HG02870 (cell line): ENCODE data around the gene FOXJ3.

Source experiments
- ATAC-seq: cut with Tn5 transposase; IDR thresholded peaks from one replicate; pipeline ENCODE4 v1.9.1; 2021; ENCODE audit warnings: mild to moderate bottlenecking, moderate library complexity; ENCODE audit not compliant: unreplicated experiment

The FOXJ3 gene

DNA sequence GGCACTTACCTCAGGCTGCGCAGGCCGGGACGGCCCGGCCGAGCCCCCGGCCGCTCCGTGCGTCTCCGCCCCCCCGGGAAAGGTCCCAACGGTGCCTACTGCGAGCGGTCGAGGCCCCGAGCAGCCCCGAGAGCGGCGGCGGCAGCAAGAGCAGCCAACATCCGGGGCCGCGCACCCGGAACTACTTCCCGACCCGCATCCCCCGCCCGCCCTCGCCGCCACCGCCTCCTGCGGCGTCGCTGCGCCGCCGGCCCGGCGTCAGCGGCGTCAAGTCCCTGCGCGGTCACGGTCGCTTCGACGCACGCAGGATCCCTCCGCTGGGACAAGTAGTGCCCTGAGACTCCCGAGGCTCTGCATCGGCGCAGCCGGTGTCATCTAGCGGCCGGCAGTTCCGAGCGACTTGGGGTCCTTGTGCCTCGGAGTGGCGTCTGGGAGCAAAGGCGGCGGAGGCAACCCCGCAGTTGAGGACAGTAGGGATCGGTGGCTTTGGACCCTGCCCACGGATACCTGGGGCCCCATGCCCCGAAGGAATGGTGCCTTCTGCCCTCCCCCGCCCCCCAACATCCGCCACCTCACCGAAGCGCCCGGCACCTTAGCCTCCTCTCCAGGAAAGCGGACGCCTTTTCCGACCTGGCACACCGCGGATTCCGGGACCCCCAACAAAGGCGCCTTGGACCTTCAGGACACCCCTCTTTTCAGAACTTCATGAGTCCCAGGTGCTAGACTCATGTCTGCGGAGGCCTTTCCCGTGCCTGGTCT lies at the start of gene FOXJ3:
Gene FOXJ3 (minus strand): TSS at position 186 of the 759 bp plus-strand sequence. CDS start 24,142 bp downstream, outside the sequence.
- peak; percentile 65 for ATAC-seq

- ATAC-seq = no peak
Observed at GRCh38 chr1:42381280-42381673, 46.2 kb upstream of the FOXJ3 start.

- ATAC-seq = peak; percentile 78
Observed at GRCh38 chr1:42380586-42381279, 45.7 kb upstream of the FOXJ3 start, which contains the start of gene RIMKLA. Gene RIMKLA (plus strand): TSS chr1:42380792. CDS start chr1:42380935, 143 bp downstream.

DNA sequence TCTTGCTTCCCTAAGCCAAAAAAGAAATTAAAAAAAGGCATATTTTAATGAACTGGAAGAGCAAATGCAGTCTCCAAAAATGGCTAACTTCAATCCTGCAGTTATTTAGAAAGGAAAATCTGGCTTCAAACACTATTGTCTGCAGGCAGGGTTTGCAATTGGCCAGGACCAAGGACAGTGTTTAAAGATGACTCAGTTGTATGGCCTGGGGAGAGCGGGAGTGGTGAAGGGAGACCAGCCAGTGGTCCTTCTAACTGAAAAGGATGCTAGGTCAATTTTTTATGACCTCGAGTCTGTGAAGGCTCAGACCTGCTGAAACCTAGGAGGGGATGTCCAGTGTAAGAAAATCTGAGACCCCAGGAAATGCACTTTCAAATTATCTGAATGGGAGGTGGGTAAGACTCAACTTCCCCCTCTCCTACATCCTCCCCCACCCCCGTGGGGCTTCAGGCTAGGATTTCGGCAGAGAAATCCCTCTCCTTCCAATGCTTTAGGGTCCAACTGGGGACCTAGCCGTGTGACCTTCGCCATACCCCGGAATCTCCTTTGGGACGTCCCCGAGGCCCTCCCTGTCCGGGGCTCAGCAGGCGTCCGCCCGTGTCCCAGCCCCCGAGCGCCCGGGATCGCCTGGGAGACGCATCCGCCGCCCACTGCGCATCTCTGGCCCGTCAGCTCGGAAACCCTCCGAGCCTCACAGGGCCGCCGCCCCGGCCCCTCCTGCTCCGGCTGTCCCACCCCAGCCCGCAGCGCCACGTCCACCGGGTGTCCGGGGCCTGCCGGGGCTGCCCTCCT lies 45.0 kb upstream of the FOXJ3 start:
- ATAC-seq = peak; percentile 45

GRCh38 chr1:42372796-42373195 lies 37.8 kb upstream of the FOXJ3 start:
- ATAC-seq = no peak

DNA sequence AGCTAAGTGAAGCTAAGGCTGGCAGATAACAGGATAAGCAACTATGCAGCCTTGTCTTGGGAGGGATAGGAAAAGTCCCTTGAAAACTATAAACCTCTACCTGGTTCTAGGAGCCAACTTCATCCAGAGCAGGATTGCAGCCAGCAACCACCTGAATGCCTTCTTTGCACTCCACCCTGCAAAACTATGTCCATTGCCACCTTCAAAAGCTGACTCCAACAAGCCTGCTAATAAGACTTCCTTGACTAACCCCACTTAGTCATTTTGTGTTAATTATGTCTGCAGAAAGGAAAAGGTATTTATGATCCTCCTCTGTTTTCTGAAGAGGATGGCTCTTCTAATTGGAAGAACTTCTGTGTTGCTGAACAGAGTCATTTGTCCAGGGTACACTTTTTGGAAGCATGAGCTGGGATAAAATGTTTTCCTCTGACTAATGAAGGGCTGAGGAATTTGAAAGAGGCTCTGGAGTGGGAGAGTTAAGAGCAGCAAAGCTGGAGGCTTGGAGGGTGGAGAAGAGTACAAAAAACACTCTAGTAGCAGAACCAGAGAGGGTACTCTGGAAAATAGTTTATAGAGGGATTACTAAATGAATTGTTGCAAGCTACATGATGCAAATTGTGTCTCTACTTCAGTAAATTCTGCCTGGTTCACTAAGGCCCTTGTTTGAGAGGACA lies 36.0 kb upstream of the FOXJ3 start:
- no peak for ATAC-seq

DNA sequence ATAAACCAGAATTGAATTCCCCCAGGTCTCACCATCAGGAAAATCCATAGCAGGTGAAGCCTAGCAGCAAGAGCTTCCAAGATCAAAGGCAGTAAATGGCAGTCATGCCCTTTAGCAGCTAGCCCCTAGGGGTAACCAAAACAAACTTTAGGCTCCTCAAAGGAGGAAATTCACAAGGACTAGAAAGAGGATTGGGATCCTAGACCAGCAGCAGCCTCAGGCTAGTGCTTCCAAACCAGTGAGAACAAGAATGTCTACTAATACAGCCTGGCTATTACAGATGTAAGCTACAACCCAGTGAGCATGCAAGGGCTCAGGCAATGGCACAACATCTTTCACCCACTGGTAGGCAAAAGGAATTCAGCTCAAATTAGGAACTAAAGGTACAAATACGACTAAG lies 34.4 kb upstream of the FOXJ3 start:
- ATAC-seq = no peak

DNA sequence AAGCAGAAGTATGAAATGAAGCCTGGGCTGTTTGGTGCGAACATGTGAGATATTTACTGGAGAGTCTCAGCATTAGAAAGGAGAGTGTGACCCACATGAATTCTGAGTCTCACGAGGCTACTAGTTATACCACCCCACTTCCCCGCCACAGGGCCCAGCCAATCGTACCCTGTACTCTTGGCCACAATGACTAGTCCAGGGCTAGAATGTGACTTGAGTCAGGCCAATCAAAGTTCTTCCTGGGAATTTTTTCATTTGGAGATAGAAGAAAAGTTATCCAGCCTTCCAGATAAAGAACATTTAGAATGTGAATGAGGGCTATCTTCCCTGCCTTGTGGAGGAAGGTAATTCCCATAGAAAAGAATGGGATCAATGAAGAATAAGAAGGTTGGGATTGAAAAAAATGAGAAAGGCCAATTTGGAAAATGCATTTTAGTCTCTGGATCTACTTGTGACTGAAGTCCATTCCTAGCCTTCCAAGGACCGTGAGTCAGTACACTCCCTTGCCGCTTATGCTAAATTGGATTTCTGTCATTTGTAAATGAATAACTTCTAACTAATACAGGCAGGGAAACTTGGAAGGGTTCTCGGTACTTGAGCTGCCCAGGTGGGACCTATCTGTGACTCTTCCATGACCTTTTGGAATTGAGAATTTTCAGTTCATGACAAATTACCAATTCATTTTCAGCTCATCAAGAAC lies 33.2 kb upstream of the FOXJ3 start:
- no peak for ATAC-seq

DNA sequence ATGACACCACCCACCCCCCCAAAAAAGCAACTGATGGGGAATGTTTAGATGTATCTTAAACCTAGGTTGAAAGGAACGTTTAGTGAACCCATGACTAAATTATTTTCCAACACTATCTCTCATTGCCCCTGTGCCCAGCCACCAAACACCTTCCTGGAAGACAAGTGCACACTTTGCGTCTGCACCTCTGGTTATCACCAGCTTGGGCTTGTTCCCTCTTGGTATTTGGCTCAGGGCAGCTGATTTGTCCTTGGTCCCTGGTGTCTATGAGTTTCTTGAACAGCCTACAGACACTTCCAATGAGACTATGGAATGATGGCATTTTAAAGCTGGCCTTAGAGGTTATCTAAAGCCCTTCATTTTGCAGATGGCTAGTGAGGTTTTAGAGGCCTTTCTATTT lies 30.1 kb upstream of the FOXJ3 start:
- ATAC-seq = no peak

DNA sequence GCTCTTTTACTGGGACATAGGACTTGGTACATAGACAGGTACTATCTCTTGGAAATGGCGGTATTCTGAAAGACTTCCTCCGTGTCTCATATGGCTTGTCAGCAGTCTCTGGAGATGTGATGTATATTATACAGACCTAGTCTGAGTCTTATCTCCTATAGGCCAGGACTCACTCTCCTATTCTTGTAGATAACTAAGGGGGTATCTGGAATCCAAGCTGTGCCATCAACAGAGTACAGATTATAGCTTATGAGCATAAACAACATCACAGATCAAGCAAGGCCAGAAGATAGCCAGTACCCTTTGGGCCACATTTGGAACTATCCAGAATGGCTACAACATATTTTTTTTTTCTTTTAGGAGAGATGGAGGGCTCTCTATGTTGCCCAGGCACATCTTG lies 29.5 kb upstream of the FOXJ3 start:
- no peak for ATAC-seq

- ATAC-seq = no peak
Observed at GRCh38 chr1:42364089-42364488, 29.1 kb upstream of the FOXJ3 start.

- no peak for ATAC-seq
Observed at GRCh38 chr1:42359466-42359865, 24.4 kb upstream of the FOXJ3 start.

- no peak for ATAC-seq
Observed at GRCh38 chr1:42358791-42359190, 23.8 kb upstream of the FOXJ3 start.

DNA sequence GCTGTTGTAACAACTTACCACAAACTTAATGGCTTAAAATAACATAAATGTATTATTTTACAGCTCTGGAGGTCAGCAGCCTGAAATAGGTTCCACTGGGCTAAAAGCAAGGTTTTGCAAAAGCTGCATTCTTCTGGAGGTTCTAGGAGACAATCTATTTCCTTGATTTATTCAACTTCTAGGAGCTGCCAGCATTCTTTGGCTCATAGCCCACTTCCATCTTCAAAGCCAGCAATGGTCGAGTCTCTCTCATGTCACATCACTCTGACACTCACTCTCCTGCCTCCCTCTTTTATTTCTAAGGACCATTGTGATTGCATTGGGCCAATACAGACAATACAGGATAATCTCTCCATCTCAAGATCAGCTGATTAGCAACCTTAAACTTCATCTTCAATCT lies 15.1 kb upstream of the FOXJ3 start:
- no peak for ATAC-seq

DNA sequence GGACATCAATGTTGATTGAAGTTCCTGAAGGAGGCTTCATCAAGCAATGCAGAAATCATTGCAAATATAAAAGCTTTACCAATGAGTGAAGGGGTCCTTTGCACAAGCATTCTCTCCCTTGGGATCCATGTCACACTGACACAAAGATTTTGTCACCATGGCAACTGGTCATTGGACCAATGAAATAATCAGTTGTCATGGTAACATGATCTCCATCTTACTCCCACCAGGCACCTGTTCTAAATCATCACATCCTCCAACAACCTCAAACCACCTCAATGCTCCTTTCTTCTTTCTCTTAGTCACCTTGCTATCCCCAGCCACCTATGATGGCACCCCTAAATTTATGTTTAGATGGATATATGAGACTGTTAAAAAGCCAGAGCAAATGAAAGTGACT lies 13.5 kb upstream of the FOXJ3 start:
- ATAC-seq = no peak

DNA sequence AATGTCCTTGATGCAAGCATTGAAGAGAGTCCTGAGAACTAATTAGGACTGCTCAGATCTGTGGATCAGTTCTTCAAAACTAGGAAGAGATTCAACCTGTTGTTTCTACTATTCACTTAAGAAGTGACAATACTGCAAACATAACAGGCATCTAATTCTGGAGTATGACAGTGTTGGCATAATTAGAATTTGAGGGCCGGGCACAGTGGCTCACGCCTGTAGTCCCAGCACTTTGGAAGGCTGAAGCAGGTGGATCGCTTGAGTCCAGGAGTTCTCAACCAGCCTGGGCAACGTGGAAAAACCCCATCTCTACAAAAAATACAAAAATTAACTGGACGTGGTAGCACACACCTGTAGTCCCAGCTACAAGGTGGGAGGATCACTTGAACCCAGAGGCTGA lies 8.0 kb upstream of the FOXJ3 start:
- no peak for ATAC-seq

GRCh38 chr1:42340901-42341300 lies 5.9 kb upstream of the FOXJ3 start:
- ATAC-seq = no peak

DNA sequence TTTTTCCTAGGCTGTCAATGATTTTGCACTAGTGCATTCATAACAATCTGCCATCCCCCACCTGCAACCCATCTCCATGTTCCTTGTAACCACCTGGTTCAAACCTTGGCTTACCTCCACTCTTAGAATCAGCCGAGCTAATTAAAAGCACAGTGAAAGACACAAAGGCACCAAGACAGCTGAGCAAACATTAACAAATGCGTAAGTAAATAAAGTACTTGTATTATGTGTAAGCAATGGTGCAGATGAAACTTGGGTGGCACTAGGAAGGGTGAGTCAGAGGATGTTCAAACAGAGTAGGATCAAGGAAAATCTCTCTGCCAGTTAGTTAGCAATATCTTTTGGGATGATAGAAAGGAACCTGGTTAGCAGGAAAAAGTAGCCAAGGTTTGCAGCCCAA lies 5.1 kb upstream of the FOXJ3 start:
- no peak for ATAC-seq

DNA sequence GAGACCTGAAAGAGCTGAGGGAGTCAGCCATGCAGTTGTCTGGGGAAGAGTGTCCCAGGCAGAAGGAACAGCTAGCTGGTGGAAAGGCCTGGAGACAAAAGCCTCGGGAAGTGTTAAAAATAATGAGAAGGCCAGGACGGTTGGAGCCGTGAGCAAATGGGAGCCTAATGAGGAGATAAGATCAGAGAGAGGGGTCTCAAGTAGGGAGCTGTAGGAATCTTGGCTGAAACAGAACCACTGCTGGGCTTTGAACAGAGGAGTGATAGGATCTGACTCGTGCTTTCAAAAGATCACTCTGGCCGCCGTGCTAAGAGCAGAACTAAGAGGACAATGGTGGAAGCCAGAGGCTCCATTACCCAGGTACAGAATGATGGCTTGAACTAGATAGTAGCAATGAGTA lies 1.9 kb upstream of the FOXJ3 start:
- no peak for ATAC-seq

GRCh38 chr1:42335809-42336518 lies 929 bp upstream of the FOXJ3 start:
- no peak for ATAC-seq
